Measurements from ENCODE around the gene FAM193A. TPM values are rescaled to one million over a fixed set of nuclear protein-coding genes. Genes with fewer than 3 reads are reported as not detected.

FAM193A gene
- total RNA-seq, 6 experiments from 2014 or later: 20.4 to 22.3 (median 20.8) TPM

- H3K4me1 Mint-ChIP-seq (ENCODE audit: low read depth): peaks cover 11% of the 10 kb centered on the region
- H3K4me3 Mint-ChIP-seq: no peak overlapping the region
- H3K27ac Mint-ChIP-seq: no peak overlapping the region
- DNase-seq: no peak
- TF ChIP-seq CTCF (IDR thresholded peaks at IDR 0.05): no peak
- H3K9me3 Mint-ChIP-seq: no peaks in the 10 kb centered on the region
- H3K27me3 Mint-ChIP-seq (ENCODE audit: insufficient read depth): peaks cover 3% of the 10 kb centered on the region
- peaks cover 5% of the 10 kb centered on the region; the same call in 1 of the 2 replicates for H3K36me3 Mint-ChIP-seq (ENCODE audit: low read depth)
These were observed 23.7 kb downstream of the FAM193A start for GRCh38 chr4:2560167-2560566.

GRCh38 chr4:2565533-2565932, 29.1 kb downstream of the FAM193A start:
- no peak overlapping the region for H3K4me3 Mint-ChIP-seq
- no peaks in the 10 kb centered on the region for H3K9me3 Mint-ChIP-seq
- no peak overlapping the region for H3K27ac Mint-ChIP-seq
- no peaks in the 10 kb centered on the region; the same call in 1 of the 2 replicates for H3K27me3 Mint-ChIP-seq (ENCODE audit: insufficient read depth)
- no peak for TF ChIP-seq CTCF (IDR thresholded peaks at IDR 0.05)
- DNase-seq: no peak
- H3K4me1 Mint-ChIP-seq (ENCODE audit: low read depth): peaks cover 11% of the 10 kb centered on the region
- peaks cover 19% of the 10 kb centered on the region for H3K36me3 Mint-ChIP-seq (ENCODE audit: low read depth)

- Mint-ChIP-seq H3K9me3 (no peaks in the 10 kb centered on the region), H3K4me3 (no peak overlapping the region), H3K4me1 (ENCODE audit: low read depth) (peaks cover 15% of the 10 kb centered on the region), H3K36me3 (ENCODE audit: low read depth) (peaks cover 17% of the 10 kb centered on the region), H3K27me3 (ENCODE audit: insufficient read depth) (no peaks in the 10 kb centered on the region), H3K27ac (no peak overlapping the region)
- no peak for TF ChIP-seq CTCF (IDR thresholded peaks at IDR 0.05)
- DNase-seq: no peak
These were observed 33.6 kb downstream of the FAM193A start for GRCh38 chr4:2570036-2570435.

GRCh38 chr4:2570551-2571222, 34.2 kb downstream of the FAM193A start:
- Mint-ChIP-seq H3K27ac (no peak overlapping the region), H3K36me3 (ENCODE audit: low read depth) (peaks cover 15% of the 10 kb centered on the region), H3K4me1 (ENCODE audit: low read depth) (peaks cover 15% of the 10 kb centered on the region), H3K4me3 (no peak overlapping the region), H3K27me3 (ENCODE audit: insufficient read depth) (no peaks in the 10 kb centered on the region), H3K9me3 (no peaks in the 10 kb centered on the region)
- no peak for DNase-seq
- no peak for TF ChIP-seq CTCF (IDR thresholded peaks at IDR 0.05)

- no peaks in the 10 kb centered on the region for H3K9me3 Mint-ChIP-seq
- peaks cover 15% of the 10 kb centered on the region for H3K4me1 Mint-ChIP-seq (ENCODE audit: low read depth)
- H3K36me3 Mint-ChIP-seq (ENCODE audit: low read depth): peaks cover 15% of the 10 kb centered on the region
- no peak for DNase-seq
- H3K4me3 Mint-ChIP-seq: no peak overlapping the region
- TF ChIP-seq CTCF (IDR thresholded peaks at IDR 0.05): no peak
- H3K27ac Mint-ChIP-seq: no peak overlapping the region
- H3K27me3 Mint-ChIP-seq (ENCODE audit: insufficient read depth): no peaks in the 10 kb centered on the region
These were observed 35.6 kb downstream of the FAM193A start for GRCh38 chr4:2572076-2572475.
